GM19397 (cell line): ENCODE results near the gene CCDC30.
"Not testable (repeated sequence)": the region's sequence is repeated elsewhere in the genome, so short reads cannot be mapped to it uniquely, and the experiment has no call there.

Experiments used
- ATAC-seq: cut with Tn5 transposase; IDR thresholded peaks from one replicate; pipeline ENCODE4 v1.9.1; 2021; ENCODE audit warnings: mild to moderate bottlenecking, moderate library complexity; ENCODE audit not compliant: unreplicated experiment

Gene CCDC30

GRCh38 chr1:42449256-42449655 lies 13.8 kb upstream of the CCDC30 start:
- no peak for ATAC-seq

GRCh38 chr1:42450061-42450460 lies 13.0 kb upstream of the CCDC30 start:
- no peak for ATAC-seq

GRCh38 chr1:42453386-42453785 lies 9.7 kb upstream of the CCDC30 start:
- ATAC-seq: no peak

- ATAC-seq: no peak
Observed at GRCh38 chr1:42454403-42454802, 8.7 kb upstream of the CCDC30 start.

GRCh38 chr1:42456010-42456753 lies 6.9 kb upstream of the CCDC30 start, which contains the start of the genes PPCS and ZMYND12:
PPCS (plus strand) TSS chr1:42456543; CDS start chr1:42456566, 23 bp downstream.
ZMYND12 (minus strand) TSS chr1:42456022; CDS start chr1:42455997, 25 bp downstream.
- peak; percentile 85 for ATAC-seq

GRCh38 chr1:42456754-42457089 lies 6.4 kb upstream of the CCDC30 start:
- ATAC-seq: peak; percentile 50

GRCh38 chr1:42461196-42461595 lies 1.9 kb upstream of the CCDC30 start:
- ATAC-seq: no peak

- no peak for ATAC-seq
Observed at GRCh38 chr1:42463921-42464320, 835 bp downstream of the CCDC30 start.

GRCh38 chr1:42466030-42466429 lies 2.9 kb downstream of the CCDC30 start:
- no peak for ATAC-seq

- no peak for ATAC-seq
Observed at GRCh38 chr1:42469727-42470126, 6.6 kb downstream of the CCDC30 start.

- no peak for ATAC-seq
Observed at GRCh38 chr1:42476605-42477004, 13.5 kb downstream of the CCDC30 start.

- ATAC-seq: not testable (repeated sequence)
Observed at GRCh38 chr1:42477354-42477753, 14.3 kb downstream of the CCDC30 start.

- no peak for ATAC-seq
Observed at GRCh38 chr1:42477775-42478174, 14.7 kb downstream of the CCDC30 start.

- no peak for ATAC-seq
Observed at GRCh38 chr1:42479621-42480020, 16.5 kb downstream of the CCDC30 start.

GRCh38 chr1:42480921-42481320 lies 17.8 kb downstream of the CCDC30 start:
- no peak for ATAC-seq

GRCh38 chr1:42482635-42483153 lies 19.6 kb downstream of the CCDC30 start:
- ATAC-seq: no peak

GRCh38 chr1:42484382-42484781 lies 21.3 kb downstream of the CCDC30 start:
- no peak for ATAC-seq

GRCh38 chr1:42490237-42490636 lies 27.2 kb downstream of the CCDC30 start:
- no peak for ATAC-seq

- ATAC-seq: not testable (repeated sequence)
Observed at GRCh38 chr1:42502031-42502430, 38.9 kb downstream of the CCDC30 start.

GRCh38 chr1:42504535-42505128 lies 41.5 kb downstream of the CCDC30 start:
- no peak for ATAC-seq

GRCh38 chr1:42506576-42506975 lies 43.5 kb downstream of the CCDC30 start:
- no peak for ATAC-seq

GRCh38 chr1:42511581-42512155 lies 48.6 kb downstream of the CCDC30 start:
- not testable (repeated sequence) for ATAC-seq
